SK-N-SH (cell line): ENCODE measurements around the gene USP32. TPM values are rescaled to one million over a fixed set of nuclear protein-coding genes. Genes with fewer than 3 reads are reported as not detected.

ENCODE experiments used
- CTCF ChIA-PET: fragments of 300-600, 350-600 bp; formaldehyde crosslinking; extraction: SDS; loops from one replicate; lab custom pipeline; 2021; lab: Yijun Ruan, JAX
- POLR2A ChIA-PET: fragments of 350-600 bp; sonication (Branson Sonifier 250); formaldehyde crosslinking; extraction: SDS; loops from one replicate; lab custom pipeline; 2020; ENCODE audit warnings: antibody characterized with exemption, inconsistent platforms; lab: Yijun Ruan, JAX
- DNase-seq: peaks from one replicate; pipeline ENCODE4 v3.0.0; 2012
- H2AFZ ChIP-seq: fragments of 200-600 bp; sonication (generic); 2 replicates; pipeline ENCODE4 v1.8.1; 2016; ENCODE audit warnings: antibody characterized with exemption, mild to moderate bottlenecking, low read depth
- H3F3A ChIP-seq: fragments of 200-600 bp; sonication (generic); replicated peaks from 2 replicates; pipeline ENCODE3; 2016; ENCODE audit warnings: antibody characterized with exemption, mild to moderate bottlenecking; ENCODE audit not compliant: insufficient read depth
- H3K27ac ChIP-seq, 2 experiments: fragments of 200-500 bp in 1 of 2; fragments of 200-600 bp in 1 of 2; sonication (Bioruptor generic) in 1 of 2; sonication (generic), shearing (Covaris generic) in 1 of 2; 2 replicates each; pipeline versions ENCODE4 v1.5.1 to v1.6.1; 2014 to 2016; ENCODE audit warnings: low read depth in 2 of 2, inconsistent platforms in 1 of 2, low read length in 1 of 2, mild to moderate bottlenecking in 1 of 2, mixed read lengths in 1 of 2
- H3K27me3 ChIP-seq: fragments of 200-600 bp; sonication (generic), shearing (Covaris generic); 2 replicates; pipeline ENCODE4 v1.6.1; 2016; ENCODE audit warnings: mixed run types; ENCODE audit not compliant: insufficient read depth
- H3K36me3 ChIP-seq, 2 experiments: fragments of 200-500 bp in 1 of 2; fragments of 200-600 bp in 1 of 2; sonication (Bioruptor generic) in 1 of 2; sonication (generic) in 1 of 2; replicated peaks in 1 of 2; 2 replicates each; pipeline versions ENCODE3 to v1.5.1; 2014 to 2016; ENCODE audit warnings: low read length in 1 of 2, mild to moderate bottlenecking in 1 of 2; ENCODE audit not compliant: insufficient read depth in 2 of 2, control insufficient read depth in 1 of 2
- H3K4me1 ChIP-seq, 2 experiments: fragments of 200-500 bp in 1 of 2; fragments of 200-600 bp in 1 of 2; sonication (Bioruptor generic) in 1 of 2; sonication (generic), shearing (Covaris generic) in 1 of 2; 2 replicates each; pipeline versions ENCODE4 v1.5.1 to v1.6.1; 2014 to 2016; ENCODE audit warnings: low read depth in 1 of 2, low read length in 1 of 2, mixed run types in 1 of 2; ENCODE audit not compliant: insufficient read depth in 2 of 2, control insufficient read depth in 1 of 2
- H3K4me2 ChIP-seq: fragments of 200-600 bp; sonication (generic), shearing (Covaris generic); 2 replicates; pipeline ENCODE4 v1.6.1; 2017; ENCODE audit warnings: mixed run types
- H3K4me3 ChIP-seq, 2 experiments: fragments of 200-500 bp in 1 of 2; fragments of 200-600 bp in 1 of 2; sonication (Bioruptor generic) in 1 of 2; sonication (generic), shearing (Covaris generic) in 1 of 2; 2 replicates each; pipeline versions ENCODE4 v1.5.1 to v1.8.1; 2014 to 2016; ENCODE audit warnings: low read depth in 2 of 2, inconsistent platforms in 1 of 2, low read length in 1 of 2, mild to moderate bottlenecking in 1 of 2, mixed read lengths in 1 of 2, moderate library complexity in 1 of 2
- H3K79me2 ChIP-seq: fragments of 200-600 bp; sonication (generic); 2 replicates; pipeline ENCODE4 v1.8.1; 2017; ENCODE audit warnings: mild to moderate bottlenecking; ENCODE audit not compliant: insufficient read depth
- H3K9ac ChIP-seq: fragments of 200-600 bp; sonication (generic); 2 replicates; pipeline ENCODE4 v1.6.1; 2017; ENCODE audit warnings: mixed run types
- H3K9me2 ChIP-seq: fragments of 200-600 bp; sonication (generic); 2 replicates; pipeline ENCODE4 v1.6.1; 2017; ENCODE audit warnings: mixed run types
- H3K9me3 ChIP-seq: fragments of 200-600 bp; sonication (generic); 2 replicates; pipeline ENCODE4 v1.6.1; 2017; ENCODE audit warnings: mixed run types, mild to moderate bottlenecking, moderate library complexity
- H4K20me1 ChIP-seq: fragments of 200-600 bp; sonication (generic); 2 replicates; pipeline ENCODE4 v1.6.1; 2017; ENCODE audit warnings: mild to moderate bottlenecking, mixed run types; ENCODE audit not compliant: insufficient read depth
- CHD2 ChIP-seq: fragments of 150-350 bp; IDR thresholded peaks from 2 replicates; pipeline ENCODE4 v1.6.1; 2018; ENCODE audit warnings: low read length; ENCODE audit not compliant: partially characterized antibody
- ELF1 ChIP-seq: IDR thresholded peaks from 2 replicates; pipeline ENCODE4 v1.4.0; 2012
- EZH2phosphoT487 ChIP-seq: fragments of 200-600 bp; sonication (generic); IDR thresholded peaks from 2 replicates; pipeline ENCODE4 v1.6.1; 2017; ENCODE audit warnings: low read depth, mixed run types, mild to moderate bottlenecking, antibody characterized with exemption, moderate library complexity, borderline replicate concordance
- FOSL2 ChIP-seq: IDR thresholded peaks from 2 replicates; pipeline ENCODE4 v1.4.0; 2012; ENCODE audit warnings: low read depth, mild to moderate bottlenecking, moderate library complexity, borderline replicate concordance
- FOXJ3 ChIP-seq: sonication (generic); formaldehyde crosslinking; IDR thresholded peaks from 2 replicates; pipeline ENCODE4 v1.5.1; 2020; ENCODE audit warnings: mild to moderate bottlenecking, missing genetic modification reagents
- FOXM1 ChIP-seq: IDR thresholded peaks from 2 replicates; pipeline ENCODE4 v1.4.0; 2012; ENCODE audit warnings: low read depth, mild to moderate bottlenecking
- GABPA ChIP-seq: IDR thresholded peaks from 2 replicates; pipeline ENCODE4 v1.4.0; 2012; ENCODE audit warnings: low read depth, mild to moderate bottlenecking
- MEF2A ChIP-seq: IDR thresholded peaks from 2 replicates; pipeline ENCODE4 v1.4.0; 2012; ENCODE audit warnings: low read depth, borderline replicate concordance
- MXI1 ChIP-seq: IDR thresholded peaks from 2 replicates; pipeline ENCODE4 v1.6.1; 2012; ENCODE audit warnings: mild to moderate bottlenecking, low read depth, low read length, improper control_type of control experiment
- NFIC ChIP-seq: IDR thresholded peaks from 2 replicates; pipeline ENCODE4 v1.4.0; 2012; ENCODE audit warnings: borderline replicate concordance
- NRF1 ChIP-seq: IDR thresholded peaks from 2 replicates; pipeline ENCODE4 v1.6.1; 2012; ENCODE audit warnings: low read depth, mild to moderate bottlenecking, low read length
- RCOR1 ChIP-seq: fragments of 150-350 bp; IDR thresholded peaks from 2 replicates; pipeline ENCODE4 v1.6.1; 2017; ENCODE audit warnings: antibody characterized with exemption, low read length
- SMC3 ChIP-seq: IDR thresholded peaks from 2 replicates; pipeline ENCODE4 v1.6.1; 2012; ENCODE audit warnings: low read depth, low read length, improper control_type of control experiment
- TCF12 ChIP-seq: IDR thresholded peaks from 2 replicates; pipeline ENCODE4 v1.4.0; 2012
- TEAD4 ChIP-seq: IDR thresholded peaks from 2 replicates; pipeline ENCODE4 v1.4.0; 2012; ENCODE audit warnings: mild to moderate bottlenecking, borderline replicate concordance; ENCODE audit not compliant: insufficient read depth
- USF2 ChIP-seq: fragments of 150-350 bp; IDR thresholded peaks from 2 replicates; pipeline ENCODE4 v1.6.1; 2017; ENCODE audit warnings: antibody characterized with exemption, low read length, low read depth, borderline replicate concordance
- YY1 ChIP-seq: IDR thresholded peaks from 2 replicates; pipeline ENCODE4 v1.4.0; 2012; ENCODE audit warnings: low read depth, mild to moderate bottlenecking
- ZBTB33 ChIP-seq: IDR thresholded peaks from 2 replicates; pipeline ENCODE4 v1.4.0; 2012; ENCODE audit warnings: low read depth, borderline replicate concordance
- WGBS: methylation state at CpG from one replicate; pipeline ENCODE4 v1.1.6; 2017; ENCODE audit warnings: low lambda C conversion rate; 5-methylcytosine and 5-hydroxymethylcytosine counted together
- polyA plus RNA-seq, 3 experiments: library from polyadenylated mRNA; depleted of rRNA; stranded (reverse); fragments of >200 nt; gene quantifications; 2 replicates each; pipeline ENCODE4 v1.2.3, GENCODE V29; 2012
- TF ChIP-seq, protein P1 (sequence below): IDR thresholded peaks from 2 replicates; pipeline ENCODE4 v1.6.1; 2012; ENCODE audit warnings: mild to moderate bottlenecking, low read depth, low read length, moderate library complexity

USP32 gene
- polyA plus RNA-seq, 1 of the 3 experiments (the other 2 are of a cell fraction): 25.6 TPM

DNA sequence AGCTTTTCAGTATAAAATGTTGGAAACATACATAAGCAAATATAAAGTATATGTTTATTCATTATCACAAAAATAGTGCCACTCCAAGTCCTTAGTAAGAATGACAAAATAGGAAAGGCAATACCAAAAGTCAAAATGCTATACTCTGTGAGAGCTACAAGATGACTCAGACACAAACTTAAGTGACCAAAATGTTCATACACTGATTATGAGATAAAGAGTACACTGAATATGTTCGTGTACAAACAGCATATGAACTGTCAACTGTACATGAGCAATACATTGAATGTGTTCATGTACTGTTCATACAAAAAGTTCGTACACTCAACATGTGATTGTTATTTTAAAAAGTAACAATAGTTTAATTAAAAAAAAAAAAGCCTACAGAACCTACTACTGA, 138.9 kb downstream of the USP32 start (continued):
- no peak for TF ChIP-seq FOSL2
- no peak for TF ChIP-seq MEF2A
- no peak for TF ChIP-seq SMC3

DNA sequence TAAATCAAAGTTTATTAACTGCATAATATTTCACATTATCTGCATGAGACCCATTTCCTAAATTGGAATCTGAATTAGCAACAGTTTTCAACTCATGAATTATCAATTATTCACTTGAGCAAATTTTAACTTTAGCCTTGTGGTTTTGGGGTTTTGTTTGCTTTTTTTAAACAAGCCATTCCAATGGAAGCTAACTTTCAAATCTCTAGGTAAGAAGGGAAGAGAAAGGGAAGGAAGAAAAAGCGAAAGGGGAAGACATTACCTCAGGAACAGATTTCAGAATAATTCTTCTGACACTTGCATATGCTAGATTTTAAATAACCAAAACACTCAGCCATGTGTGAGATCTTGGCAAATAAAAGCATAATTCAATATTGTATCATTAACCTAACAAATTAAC, 139.5 kb downstream of the USP32 start:
- H4K20me1 ChIP-seq: no peaks in the 10 kb centered on the region
- peaks cover 3% of the 10 kb centered on the region; the same call in 1 of the 2 replicates for H3K79me2 ChIP-seq
- CTCF ChIA-PET: interaction anchor here (0.8 to 2.3 kb wide), 10 partner anchors 11 to 184 kb away, joined by 3 to 6 read pairs (median 3); no protein-coding TSS in a partner anchor
- H3K9ac ChIP-seq: no peak overlapping the region
- peaks cover 6% of the 10 kb centered on the region; the same call in 1 of the 2 replicates for H3K9me3 ChIP-seq
- H3K4me1 ChIP-seq: peaks cover 0 to 12% of the 10 kb centered on the region in 2 experiments; a peak in 1 of 4 replicates
- H3K4me2 ChIP-seq: no peak overlapping the region
- no peak overlapping the region for H3K27ac ChIP-seq
- no peaks in the 10 kb centered on the region for H3K27me3 ChIP-seq
- DNase-seq: no peak
- TF ChIP-seq NFIC: no peak
- TF ChIP-seq ZBTB33: no peak
- TF ChIP-seq NRF1: no peak
- TF ChIP-seq USF2: no peak
- TF ChIP-seq, protein P1, sequence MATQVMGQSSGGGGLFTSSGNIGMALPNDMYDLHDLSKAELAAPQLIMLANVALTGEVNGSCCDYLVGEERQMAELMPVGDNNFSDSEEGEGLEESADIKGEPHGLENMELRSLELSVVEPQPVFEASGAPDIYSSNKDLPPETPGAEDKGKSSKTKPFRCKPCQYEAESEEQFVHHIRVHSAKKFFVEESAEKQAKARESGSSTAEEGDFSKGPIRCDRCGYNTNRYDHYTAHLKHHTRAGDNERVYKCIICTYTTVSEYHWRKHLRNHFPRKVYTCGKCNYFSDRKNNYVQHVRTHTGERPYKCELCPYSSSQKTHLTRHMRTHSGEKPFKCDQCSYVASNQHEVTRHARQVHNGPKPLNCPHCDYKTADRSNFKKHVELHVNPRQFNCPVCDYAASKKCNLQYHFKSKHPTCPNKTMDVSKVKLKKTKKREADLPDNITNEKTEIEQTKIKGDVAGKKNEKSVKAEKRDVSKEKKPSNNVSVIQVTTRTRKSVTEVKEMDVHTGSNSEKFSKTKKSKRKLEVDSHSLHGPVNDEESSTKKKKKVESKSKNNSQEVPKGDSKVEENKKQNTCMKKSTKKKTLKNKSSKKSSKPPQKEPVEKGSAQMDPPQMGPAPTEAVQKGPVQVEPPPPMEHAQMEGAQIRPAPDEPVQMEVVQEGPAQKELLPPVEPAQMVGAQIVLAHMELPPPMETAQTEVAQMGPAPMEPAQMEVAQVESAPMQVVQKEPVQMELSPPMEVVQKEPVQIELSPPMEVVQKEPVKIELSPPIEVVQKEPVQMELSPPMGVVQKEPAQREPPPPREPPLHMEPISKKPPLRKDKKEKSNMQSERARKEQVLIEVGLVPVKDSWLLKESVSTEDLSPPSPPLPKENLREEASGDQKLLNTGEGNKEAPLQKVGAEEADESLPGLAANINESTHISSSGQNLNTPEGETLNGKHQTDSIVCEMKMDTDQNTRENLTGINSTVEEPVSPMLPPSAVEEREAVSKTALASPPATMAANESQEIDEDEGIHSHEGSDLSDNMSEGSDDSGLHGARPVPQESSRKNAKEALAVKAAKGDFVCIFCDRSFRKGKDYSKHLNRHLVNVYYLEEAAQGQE: no peak
- no peak for TF ChIP-seq GABPA
- no peak for TF ChIP-seq ELF1
- TF ChIP-seq MEF2A: no peak
- TF ChIP-seq FOXJ3 (CRISPR knock-in tag): no peak
- TF ChIP-seq EZH2phosphoT487: no peak
- no peak for TF ChIP-seq TCF12
- TF ChIP-seq YY1: no peak
- no peak for TF ChIP-seq RCOR1
- TF ChIP-seq FOXM1: no peak
- no peak for TF ChIP-seq MXI1
- no peak for TF ChIP-seq TEAD4
- no peak for TF ChIP-seq FOSL2
- no peak for TF ChIP-seq CHD2
- H3F3A ChIP-seq: peaks cover 14% of the 10 kb centered on the region
- 94% methylated on average over 1 of the region's 1 CpG for WGBS
- H3K36me3 ChIP-seq: peaks cover 52 to 73% of the 10 kb centered on the region in 2 experiments
- POLR2A ChIA-PET: no interaction called here
- H3K4me3 ChIP-seq: no peak overlapping the region
- no peak overlapping the region for H2AFZ ChIP-seq
- H3K9me2 ChIP-seq: 0 out of 2 replicates have a peak, but pooled peaks cover 2% of the 10 kb centered on the region
